Vagina (tissue), 2 donors: ENCODE data around the gene SLC10A3. TPM values are rescaled to one million over a fixed set of nuclear protein-coding genes. Genes with fewer than 3 reads are reported as not detected.

Experiments used
- DNase-seq, 2 donors: peaks; one replicate each; pipeline ENCODE4 v3.0.0-alpha.2; 2017; ENCODE audit errors: extremely low spot score in 2 of 2
- H3K27ac ChIP-seq: fragments of 200-600 bp; sonication (generic); one replicate; pipeline ENCODE4 v1.5.1; 2019
- H3K27me3 ChIP-seq: fragments of 200-600 bp; sonication (generic); one replicate; pipeline ENCODE4 v1.5.1; 2019
- H3K36me3 ChIP-seq, 2 donors: fragments of 200-600 bp; sonication (generic); one replicate each; pipeline ENCODE4 v1.5.1; 2017 to 2019
- H3K4me1 ChIP-seq: fragments of 200-600 bp; sonication (generic); one replicate; pipeline ENCODE4 v1.5.1; 2019
- H3K4me3 ChIP-seq, 2 donors: fragments of 200-600 bp; sonication (generic); 1 replicate in 1 of 2; 2 replicates in 1 of 2; pipeline ENCODE4 v1.5.1; 2016 to 2019
- H3K9me3 ChIP-seq: fragments of 200-600 bp; sonication (generic); one replicate; pipeline ENCODE4 v1.5.1; 2019
- CTCF ChIP-seq, 3 experiments: fragments of 450-650 bp in 2 of 3; fragments of 200-600 bp in 1 of 3; sonication (generic) in 1 of 3; IDR thresholded peaks; one replicate each; pipeline ENCODE4 v1.5.1; 2017 to 2019; ENCODE audit warnings: antibody characterized with exemption in 3 of 3, mild to moderate bottlenecking in 2 of 3, moderate library complexity in 2 of 3
- POLR2A ChIP-seq, 2 donors: fragments of 450-650 bp; IDR thresholded peaks; one replicate each; pipeline ENCODE4 v1.6.1; 2017; ENCODE audit warnings: antibody characterized with exemption in 2 of 2, mild to moderate bottlenecking in 2 of 2, moderate library complexity in 2 of 2
- POLR2AphosphoS5 ChIP-seq, 2 donors: sonication (generic); formaldehyde crosslinking; IDR thresholded peaks; one replicate each; pipeline ENCODE4 v1.9.0; 2017; ENCODE audit warnings: antibody characterized with exemption in 2 of 2, mild to moderate bottlenecking in 2 of 2, low read depth in 1 of 2; ENCODE audit not compliant: insufficient read depth in 1 of 2
- intact Hi-C: fragments of 100-400 bp; cut with DNase I; formaldehyde crosslinking; loops from one replicate; pipeline ENCODE4 v1.15.1; 2023
- total RNA-seq: library from RNA; depleted of rRNA; stranded (reverse); fragments of >200 nt; gene quantifications from one replicate; pipeline ENCODE4 v1.2.3, GENCODE V29; 2016

SLC10A3 gene
- total RNA-seq, 1 donor from 2014 or later: 28.2 TPM

GRCh38 chrX:154441984-154442707 is 48.3 kb downstream of the SLC10A3 start:
- Histone ChIP-seq H3K27me3 (no peaks in the 10 kb centered on the region), H3K9me3 (no peaks in the 10 kb centered on the region), H3K36me3 (peaks cover 0 to 12% of the 10 kb centered on the region in 2 donors), H3K4me3 (no peak overlapping the region), H3K27ac (no peak overlapping the region), H3K4me1 (peaks cover 39% of the 10 kb centered on the region)
- no peak for DNase-seq
- intact Hi-C loops: no loop called here
- TF ChIP-seq POLR2AphosphoS5 (IDR thresholded peaks at IDR 0.05; ENCODE audit: insufficient read depth in 1 of 2, low read depth in 1 of 2): no peak
- TF ChIP-seq CTCF (IDR thresholded peaks at IDR 0.05): no peak
- no peak for TF ChIP-seq POLR2A (IDR thresholded peaks at IDR 0.05)

- peaks cover 39% of the 10 kb centered on the region for H3K4me1 ChIP-seq
- intact Hi-C loops: no loop called here
Measured at GRCh38 chrX:154441564-154441963, 48.9 kb downstream of the SLC10A3 start.

GRCh38 chrX:154440623-154441357 is 49.6 kb downstream of the SLC10A3 start:
- TF ChIP-seq POLR2AphosphoS5 (IDR thresholded peaks at IDR 0.05; ENCODE audit: insufficient read depth in 1 of 2, low read depth in 1 of 2): no peak
- TF ChIP-seq POLR2A (IDR thresholded peaks at IDR 0.05): no peak
- no peak for TF ChIP-seq CTCF (IDR thresholded peaks at IDR 0.05)
- no peaks in the 10 kb centered on the region for H3K9me3 ChIP-seq

More at GRCh38 chrX:154441564-154441963, 48.9 kb downstream of the SLC10A3 start:
- DNase-seq: no peak
- Histone ChIP-seq H3K4me3 (no peak overlapping the region), H3K27ac (no peak overlapping the region), H3K27me3 (no peaks in the 10 kb centered on the region), H3K9me3 (no peaks in the 10 kb centered on the region), H3K36me3 (peaks cover 0 to 12% of the 10 kb centered on the region in 2 donors)
- TF ChIP-seq POLR2A (IDR thresholded peaks at IDR 0.05) (no peak), POLR2AphosphoS5 (IDR thresholded peaks at IDR 0.05; ENCODE audit: insufficient read depth in 1 of 2, low read depth in 1 of 2) (no peak), CTCF (IDR thresholded peaks at IDR 0.05) (no peak)

GRCh38 chrX:154439841-154440240 is 50.6 kb downstream of the SLC10A3 start:
- Histone ChIP-seq H3K4me3 (no peak overlapping the region), H3K9me3 (no peaks in the 10 kb centered on the region), H3K27ac (no peak overlapping the region), H3K27me3 (no peaks in the 10 kb centered on the region), H3K4me1 (peaks cover 31% of the 10 kb centered on the region), H3K36me3 (peaks cover 0 to 12% of the 10 kb centered on the region in 2 donors)
- intact Hi-C loops: no loop called here
- no peak for TF ChIP-seq POLR2A (IDR thresholded peaks at IDR 0.05)
- no peak for TF ChIP-seq CTCF (IDR thresholded peaks at IDR 0.05)
- TF ChIP-seq POLR2AphosphoS5 (IDR thresholded peaks at IDR 0.05; ENCODE audit: insufficient read depth in 1 of 2, low read depth in 1 of 2): no peak
- no peak for DNase-seq

More at GRCh38 chrX:154440623-154441357, 49.6 kb downstream of the SLC10A3 start:
- peaks cover 0 to 12% of the 10 kb centered on the region in 2 donors for H3K36me3 ChIP-seq
- no peak for DNase-seq
- peaks cover 39% of the 10 kb centered on the region for H3K4me1 ChIP-seq
- intact Hi-C loops: no loop called here
- no peak overlapping the region for H3K4me3 ChIP-seq
- no peak overlapping the region for H3K27ac ChIP-seq
- H3K27me3 ChIP-seq: no peaks in the 10 kb centered on the region
